ENCODE data around the gene MYEF2.

MYEF2 gene

DNA sequence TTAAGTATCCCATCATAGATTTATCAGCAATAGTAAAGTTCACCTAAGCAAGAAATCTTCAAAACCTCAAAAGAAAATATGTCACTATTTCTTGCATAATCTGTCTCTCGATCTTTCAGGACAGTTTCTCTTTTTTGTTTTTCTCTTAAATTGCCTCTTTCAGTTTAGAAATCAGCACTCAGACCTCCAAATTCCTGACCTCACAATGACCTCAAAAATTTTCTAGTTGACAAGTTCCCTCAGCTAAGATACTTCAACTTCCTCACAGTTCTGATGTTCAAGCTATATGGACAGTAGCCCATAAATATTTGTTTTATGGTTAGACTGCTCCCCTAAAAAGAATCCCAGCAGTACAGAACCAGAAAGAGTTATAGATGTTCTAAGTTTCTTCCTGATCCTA, 33.2 kb downstream of the MYEF2 start:
- DNase-seq = no peak

DNA sequence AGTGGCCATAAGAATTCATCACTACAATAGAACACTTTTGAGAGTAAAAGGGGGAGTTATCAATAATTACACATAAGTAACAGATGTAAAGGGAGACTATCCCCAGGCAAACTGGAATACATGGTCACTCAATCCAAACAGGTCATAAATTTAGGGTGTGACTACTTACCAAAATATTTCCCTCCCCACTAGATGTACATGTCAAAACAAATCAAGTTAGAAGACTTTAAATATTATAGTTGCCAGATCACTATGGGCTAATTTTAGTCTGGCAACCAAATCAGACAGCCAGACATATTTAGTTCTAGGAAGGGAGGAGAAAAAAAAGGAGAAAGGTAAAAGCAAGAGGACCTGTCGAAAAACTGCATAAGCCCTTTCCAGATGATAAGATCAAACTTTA, 34.2 kb downstream of the MYEF2 start:
- DNase-seq = no peak

DNA sequence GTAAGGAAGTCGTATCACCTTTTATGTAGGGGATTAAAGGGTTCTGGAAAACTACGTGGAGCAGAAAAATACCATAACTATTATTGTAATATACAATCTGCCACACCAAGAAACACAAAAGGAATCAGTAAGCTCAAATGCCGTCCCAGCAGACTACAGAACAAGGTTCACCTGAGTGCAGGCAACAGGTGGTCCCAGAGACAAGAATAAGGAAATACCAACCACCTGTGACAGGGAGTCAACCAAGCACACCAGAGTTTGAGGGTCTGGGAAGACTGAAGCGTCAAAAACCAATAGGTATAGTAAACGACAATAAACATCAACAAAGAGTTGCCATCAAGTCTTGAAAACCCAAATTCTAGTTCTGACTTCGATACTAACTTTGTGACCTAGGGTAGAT, 45.2 kb downstream of the MYEF2 start:
- DNase-seq = no peak

DNA sequence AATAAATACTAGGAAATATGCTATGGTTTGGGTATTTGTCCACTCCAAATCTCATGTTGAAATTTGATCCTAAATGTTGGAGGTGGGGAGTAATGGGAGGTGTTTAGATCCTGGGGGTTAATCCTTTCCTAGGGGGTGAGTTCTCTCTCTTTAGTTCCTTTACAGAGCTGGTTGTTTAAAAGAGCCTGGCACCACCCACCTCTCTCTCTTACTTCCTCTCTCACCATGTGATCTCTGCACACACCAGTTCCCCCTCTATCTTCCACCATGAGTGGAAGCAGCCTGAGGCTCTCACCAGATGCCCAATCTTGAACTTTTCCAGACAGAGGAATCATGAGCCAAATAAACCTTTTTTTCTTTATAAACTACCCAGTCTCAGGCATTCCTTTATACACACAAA, 46.8 kb downstream of the MYEF2 start:
- no peak for DNase-seq

DNA sequence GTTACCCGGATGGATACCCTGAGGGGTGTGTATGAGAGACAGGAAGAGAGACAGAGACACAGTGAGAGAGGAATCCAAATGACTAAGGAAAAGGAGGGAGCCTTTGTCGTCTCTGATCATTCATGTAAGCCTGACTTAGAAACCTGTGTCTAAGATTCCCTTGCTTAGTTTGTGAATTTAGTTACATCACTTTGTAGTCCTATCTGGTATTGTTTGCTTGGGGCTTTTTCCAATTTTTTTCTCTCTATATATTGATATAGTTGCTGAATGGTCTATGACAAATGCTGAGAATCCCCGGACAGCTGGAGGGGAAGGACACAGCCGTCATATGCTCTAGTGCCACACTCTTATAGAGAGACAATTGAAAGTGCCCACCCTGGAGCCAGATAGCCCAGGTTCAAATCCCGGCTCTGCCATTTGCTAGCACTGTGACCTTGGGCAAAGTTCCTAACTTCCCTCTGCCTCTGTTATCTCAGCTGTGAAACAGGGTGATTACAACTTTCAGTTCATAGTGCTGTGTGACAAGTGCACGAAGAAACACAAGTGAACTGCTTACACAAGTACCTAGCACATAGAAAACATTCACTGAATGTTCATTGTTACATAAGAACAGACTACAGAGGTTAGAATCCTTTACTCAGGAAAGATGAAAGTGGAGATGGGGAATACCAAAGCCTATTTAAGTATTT, 51.3 kb downstream of the MYEF2 start:
- DNase-seq = no peak

DNA sequence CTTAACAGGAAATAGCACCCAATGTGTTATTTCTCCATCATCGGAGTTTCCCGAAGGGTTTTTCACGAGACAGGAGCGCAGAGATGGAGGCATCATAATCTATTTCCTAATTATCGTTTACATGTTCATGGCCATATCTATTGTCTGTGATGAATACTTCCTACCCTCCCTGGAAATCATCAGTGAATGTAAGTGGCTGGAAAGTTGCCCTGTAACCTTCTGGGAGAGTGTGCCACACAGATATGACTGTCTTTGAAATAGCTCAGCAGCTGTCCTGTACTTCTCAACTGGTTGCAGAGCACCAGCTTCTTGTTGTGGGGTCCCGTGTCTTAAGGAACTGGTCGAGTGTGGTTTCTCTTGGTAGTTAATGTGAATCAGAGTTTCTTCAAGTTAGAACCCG, 56.2 kb downstream of the MYEF2 start:
- DNase-seq = no peak

DNA sequence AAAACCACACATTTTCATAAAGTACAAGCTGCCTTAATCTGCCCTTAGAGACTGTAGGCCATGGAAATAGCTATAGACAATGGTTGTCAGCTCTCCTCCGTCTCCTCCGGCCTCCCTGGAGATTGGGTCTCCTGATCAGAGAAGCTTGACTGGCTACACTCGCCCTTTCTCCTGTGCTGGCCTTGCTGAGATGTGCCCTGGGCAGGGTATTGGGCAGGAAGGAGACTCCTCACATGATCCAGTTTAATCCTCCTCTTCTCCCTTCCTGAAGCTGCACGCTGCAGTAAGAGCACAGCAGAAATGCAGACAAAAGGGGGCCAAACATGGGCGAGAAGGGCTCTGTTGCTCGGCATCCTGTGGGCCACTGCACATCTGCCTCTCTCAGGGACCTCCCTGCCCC, 57.4 kb downstream of the MYEF2 start, which contains the start of gene SLC24A5:
SLC24A5 (plus strand) TSS at position 246 of the 400 bp plus-strand sequence; CDS start at position 301, 55 bp downstream.
- DNase-seq = no peak

DNA sequence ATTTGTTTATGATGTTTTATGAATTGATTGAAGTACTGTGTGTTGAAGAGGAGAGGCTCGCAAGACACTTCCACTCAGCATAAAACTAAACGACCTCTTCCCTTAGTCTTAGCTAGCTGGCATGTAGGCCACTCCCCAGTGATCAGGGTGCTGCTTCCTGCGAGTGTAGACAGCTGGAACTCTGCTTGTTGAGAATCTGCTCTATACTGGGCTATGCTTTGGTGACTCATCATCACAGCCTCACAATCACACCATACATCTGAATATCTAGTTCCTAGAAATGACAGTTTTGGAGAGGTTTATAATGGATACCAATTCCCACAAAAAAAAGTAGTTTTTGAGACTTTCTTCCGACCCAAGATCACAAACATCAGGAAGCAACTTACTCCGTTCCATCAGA, 58.8 kb downstream of the MYEF2 start:
- DNase-seq = no peak

DNA sequence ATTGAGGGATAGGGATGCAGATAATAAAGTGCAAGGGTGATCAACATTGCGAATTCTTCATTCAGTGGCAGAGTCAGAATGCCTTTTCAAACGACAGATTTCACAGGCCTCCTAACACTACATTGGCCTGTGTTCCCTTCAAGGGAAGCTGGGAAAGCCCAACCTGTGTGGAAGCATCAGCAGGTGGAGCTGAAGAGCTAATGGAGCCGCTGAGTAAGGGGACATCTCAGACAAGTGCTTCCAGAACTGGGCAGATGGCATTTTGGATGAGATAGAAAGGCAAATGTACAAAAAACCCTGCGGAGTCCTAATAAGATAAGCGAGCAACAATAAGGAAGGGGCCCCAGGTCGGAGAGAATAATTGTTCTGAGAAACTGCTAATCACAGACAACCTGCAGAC, 65.9 kb downstream of the MYEF2 start:
- no peak for DNase-seq

DNA sequence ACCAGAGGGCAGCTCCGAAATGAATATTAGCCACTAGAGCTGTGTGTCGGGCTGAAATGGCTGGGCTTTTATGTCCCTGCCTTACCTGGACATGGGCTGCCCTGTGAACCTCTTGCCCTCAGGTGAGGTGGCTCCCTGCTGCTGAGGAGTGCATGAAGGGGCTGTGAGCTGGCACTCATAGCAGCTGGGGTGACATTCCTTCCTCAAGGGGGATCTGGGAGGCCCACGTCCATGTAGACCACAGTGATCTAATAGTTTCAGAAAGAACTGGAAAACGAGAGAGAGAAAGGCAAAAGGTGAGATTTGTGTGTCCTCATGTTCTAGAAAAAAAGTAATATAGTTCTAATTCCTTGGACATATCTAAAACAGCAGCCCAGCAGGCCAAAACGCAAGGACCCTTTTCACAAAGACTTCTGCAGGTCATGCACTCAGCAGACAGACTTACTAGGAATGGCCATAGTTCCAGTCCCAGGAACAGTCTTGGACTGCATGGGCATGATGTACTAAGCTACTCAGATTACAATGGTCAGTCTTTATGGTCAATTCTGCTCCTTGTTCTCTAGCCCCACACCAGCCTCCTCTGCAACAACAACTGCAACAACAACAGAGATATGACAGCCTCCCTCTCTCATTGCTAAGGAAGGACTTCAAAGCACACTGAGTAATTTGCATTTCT, 68.1 kb downstream of the MYEF2 start:
- no peak for DNase-seq

DNA sequence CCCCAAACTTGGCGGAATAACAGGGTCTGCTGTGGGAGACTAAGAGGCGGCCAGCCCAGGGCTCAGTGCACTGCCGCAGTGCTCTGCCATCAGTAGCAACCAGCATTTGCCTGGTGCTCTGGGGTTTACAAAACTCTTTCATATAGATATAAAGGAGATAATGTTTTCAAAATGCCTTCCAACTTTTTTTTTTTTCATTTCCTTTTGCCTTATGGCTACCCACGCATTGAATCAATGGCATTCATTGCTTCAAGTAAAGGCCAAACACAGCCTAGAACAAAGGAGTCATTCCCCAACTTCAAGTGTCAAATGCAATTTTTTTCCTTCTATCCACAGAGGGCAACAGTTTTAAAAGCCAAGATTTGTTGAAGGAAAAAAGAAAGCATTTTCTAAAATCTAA, 68.9 kb downstream of the MYEF2 start:
- no peak for DNase-seq

DNA sequence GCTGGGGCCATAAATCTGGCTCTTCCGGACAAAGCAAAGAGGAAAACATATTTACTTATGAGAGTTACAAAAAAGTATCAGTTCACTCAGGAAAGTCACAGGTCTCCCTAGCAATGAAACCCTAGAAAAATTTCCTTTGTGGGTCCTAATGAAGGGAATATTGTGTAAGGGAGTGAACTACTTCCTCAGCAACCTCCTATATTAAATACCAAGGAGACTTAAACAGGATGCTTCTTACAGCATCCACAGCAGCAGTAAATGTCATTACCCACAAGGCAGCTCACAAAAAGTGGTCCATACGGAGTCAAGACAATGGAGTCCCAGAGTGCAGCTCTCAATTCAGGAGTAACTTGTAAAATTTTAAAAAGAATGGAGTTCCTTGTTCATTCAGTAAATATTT, 72.2 kb downstream of the MYEF2 start:
- DNase-seq = no peak

DNA sequence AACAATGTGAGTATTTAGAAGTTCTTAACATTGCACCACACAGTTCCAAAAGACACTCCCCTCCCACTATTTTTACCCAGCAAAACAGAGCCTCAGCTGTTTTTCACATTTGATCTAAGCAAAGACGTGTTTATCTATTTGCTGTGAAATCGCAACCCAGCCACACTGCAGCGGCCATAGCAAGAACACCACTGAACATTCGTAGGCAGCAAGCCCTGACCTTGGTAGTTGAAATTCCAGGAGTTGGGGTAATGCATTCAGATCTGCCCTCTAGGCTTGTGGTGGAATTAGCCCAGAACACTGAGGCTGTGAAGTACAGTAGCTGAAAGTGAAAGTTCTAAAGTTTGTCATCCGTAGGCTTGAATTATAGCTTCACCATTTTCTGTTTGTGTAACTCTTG, 74.4 kb downstream of the MYEF2 start:
- no peak for DNase-seq

DNA sequence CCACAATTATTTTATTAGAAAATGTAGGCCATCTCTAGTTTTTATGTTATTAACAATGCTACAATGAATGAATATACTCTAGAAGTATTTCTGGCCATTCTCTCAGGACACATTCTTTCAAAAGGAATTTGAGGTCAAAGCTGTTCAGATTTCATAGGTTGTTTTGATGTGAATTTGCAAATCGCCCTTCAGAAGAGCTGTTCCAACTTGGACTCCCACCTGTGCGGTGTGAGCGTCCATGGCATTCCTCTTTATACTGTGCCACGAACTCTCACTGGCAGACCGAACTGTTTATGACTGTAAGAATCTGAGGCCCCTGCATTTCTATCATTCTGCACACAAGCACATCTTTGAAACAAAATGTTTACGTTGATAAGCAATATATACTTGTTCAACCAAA, 75.9 kb downstream of the MYEF2 start:
- DNase-seq = no peak

DNA sequence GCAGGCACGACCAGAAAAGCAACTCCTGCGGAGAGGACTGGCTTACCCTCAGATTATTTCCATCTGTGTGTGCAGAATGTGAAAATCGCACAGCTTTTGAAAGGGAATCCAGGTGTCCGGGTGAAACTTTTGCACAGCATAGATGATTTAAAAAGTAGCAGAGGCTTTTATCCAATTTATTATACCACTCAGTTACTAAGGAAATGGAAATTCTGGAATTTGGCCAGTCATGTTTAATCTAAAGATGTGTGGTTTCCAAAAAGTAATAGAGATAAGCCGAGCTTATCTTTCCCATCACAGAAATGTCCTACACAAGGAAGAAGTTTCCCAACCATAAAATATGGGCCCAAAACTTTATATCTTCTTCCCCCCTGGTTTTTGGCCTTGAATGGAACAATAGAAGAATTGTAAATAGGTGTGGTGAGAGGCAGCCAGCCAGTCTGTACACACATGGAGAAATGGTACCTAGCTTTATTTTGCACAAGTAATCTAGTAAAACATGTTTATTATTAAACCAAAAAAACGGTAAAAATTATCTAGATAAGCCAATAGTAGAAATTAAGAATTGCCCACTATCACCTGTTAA, 76.6 kb downstream of the MYEF2 start:
- DNase-seq = no peak

DNA sequence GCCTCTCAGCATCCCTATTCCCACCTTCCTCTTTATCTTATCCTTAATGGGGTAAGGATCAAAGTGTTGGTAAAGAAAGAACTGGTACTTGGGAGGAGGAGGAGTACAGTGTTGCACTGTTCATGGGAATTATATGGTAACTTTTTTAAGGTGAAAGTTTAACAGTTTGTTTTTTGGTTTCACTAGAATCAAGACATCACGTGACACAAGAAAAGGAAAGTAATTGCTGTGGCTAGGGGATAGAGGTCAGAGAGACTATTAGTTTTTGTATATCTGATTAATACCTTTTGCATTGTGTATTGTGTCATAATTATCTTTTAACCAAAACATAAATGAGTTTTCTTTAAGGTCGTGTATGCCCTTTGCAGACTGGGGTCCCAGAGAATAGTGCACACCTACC, 80.8 kb downstream of the MYEF2 start:
- DNase-seq = no peak

DNA sequence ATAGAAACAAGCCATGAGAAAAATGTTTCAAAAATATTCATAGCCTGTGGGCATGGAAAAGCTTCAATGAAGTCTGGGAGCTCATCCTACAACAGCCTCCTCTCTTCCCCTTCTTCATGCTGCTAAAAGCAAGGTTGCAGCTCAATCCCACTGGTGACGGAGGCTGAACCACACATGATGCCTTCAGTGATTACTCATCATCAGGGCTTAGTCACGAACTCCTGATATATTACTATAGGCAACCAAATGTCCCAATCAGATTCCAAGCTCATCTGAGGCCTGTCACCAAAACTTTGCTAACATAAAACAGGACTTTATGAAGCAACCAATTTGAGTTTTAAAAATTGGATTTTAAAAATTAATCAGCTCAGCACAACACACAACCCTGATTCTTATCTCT, 81.3 kb downstream of the MYEF2 start:
- no peak for DNase-seq

DNA sequence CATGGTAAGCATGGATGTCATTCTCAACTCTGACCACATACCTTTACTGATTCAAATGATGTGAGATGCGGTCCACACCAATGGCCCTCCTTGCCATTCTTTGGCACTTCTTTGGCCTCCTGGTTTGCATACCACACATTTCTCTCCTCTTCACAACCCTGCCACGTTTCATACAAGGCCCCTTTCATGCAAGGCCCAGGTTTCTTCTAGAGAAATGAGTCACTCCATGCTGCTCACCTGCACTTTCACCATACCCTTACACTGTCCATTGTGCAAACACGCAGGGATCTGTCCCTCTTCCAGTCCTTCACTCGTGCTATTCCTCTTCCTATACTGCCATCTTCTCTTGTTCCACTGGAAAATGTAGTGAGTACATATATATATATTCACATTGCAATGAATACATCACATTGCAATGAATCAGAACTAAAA, 81.7 kb downstream of the MYEF2 start:
- DNase-seq = no peak

DNA sequence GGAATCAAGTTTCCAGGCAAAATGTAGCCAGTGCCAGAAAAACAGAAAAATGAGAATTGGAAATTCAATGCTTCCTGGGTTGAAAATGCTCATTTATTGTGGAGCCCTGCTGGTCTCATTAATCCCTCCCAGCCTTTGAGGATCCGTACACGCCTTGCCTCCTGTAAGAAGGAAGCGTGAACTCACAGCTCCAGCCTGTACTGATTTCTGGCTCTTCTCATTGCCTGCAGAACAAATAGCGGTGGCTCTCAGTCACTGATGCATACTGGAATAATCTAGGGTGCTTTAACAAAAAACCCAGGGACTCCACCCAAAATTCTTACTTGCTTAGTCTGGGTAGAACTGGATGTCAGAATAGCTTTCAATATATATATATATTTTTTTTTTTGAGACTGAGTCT, 86.6 kb downstream of the MYEF2 start:
- no peak for DNase-seq

DNA sequence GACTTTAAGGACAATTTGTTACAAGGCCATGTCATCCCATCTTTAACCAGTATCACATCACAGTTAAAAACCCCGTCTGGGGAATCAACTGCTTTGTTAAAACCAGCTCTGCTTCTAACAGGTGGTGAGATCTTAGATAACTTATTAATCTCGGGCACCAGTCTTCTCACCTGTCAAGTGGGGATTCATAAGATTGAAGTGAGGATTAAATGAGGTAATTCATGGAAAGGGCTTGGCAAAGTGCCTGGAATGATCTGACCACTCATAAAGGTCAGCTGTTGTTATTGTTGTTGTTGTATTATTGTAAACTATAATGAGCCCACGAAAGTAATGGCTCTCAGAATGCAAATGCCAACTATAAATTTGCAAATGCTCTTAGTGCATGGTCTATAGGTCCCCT, 87.4 kb downstream of the MYEF2 start:
- DNase-seq = no peak

DNA sequence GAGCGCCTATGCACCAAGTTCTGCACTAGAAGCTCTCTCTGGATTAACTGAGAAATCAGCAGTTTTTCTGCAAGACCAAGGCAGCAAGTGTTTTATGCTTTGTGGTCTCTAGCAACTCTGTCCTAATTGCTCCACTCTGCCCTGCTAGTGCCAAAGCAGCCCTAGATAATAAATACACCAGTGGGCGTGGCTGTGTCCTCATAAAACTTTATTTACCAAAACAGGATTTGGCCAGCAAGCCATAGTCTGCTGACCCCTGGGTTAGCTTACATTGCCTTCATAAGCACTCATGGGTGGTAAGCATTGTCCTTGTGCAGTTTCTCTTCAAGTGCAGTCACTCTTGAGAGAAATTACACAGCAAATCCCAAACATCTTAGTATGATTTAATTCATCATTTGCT, 88.0 kb downstream of the MYEF2 start:
- no peak for DNase-seq

DNA sequence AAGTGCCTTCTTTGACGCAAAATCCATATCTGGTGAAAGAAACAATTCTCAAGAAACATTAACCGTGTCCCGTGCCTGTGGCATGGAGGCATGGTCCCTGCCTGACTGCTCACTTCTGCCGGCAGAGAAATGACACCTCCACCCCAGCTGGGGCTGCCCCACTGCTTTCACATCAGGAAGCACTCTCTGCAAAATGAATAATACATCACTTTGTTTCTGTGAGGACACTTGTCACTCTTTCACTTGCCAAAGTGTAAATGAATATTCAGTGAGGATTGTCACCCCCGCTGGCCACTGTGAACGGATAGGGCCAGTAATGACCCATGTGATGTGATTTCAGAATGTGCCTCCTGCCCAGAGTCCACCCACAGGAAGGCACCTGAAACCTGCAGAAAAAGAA, 88.4 kb downstream of the MYEF2 start:
- DNase-seq = no peak

DNA sequence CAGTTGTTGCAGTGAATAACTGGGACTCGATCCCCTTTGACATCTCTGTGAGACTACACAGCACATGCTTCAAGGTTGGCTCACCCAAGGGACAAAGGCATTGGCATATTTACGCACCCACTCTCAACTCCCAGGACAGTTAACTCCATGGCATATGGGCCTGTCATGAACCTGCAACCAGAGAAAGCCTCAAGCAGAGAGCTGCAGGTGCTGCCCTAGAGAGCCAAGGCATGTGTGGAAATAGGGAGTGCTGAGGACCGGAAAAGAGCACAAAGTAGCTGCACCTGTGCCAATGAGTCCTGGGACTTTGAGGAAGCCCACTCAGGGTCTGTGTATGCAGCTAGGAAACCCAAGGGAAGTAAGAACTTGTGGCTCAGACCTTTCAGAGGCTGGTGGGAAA, 90.3 kb downstream of the MYEF2 start:
- no peak for DNase-seq

DNA sequence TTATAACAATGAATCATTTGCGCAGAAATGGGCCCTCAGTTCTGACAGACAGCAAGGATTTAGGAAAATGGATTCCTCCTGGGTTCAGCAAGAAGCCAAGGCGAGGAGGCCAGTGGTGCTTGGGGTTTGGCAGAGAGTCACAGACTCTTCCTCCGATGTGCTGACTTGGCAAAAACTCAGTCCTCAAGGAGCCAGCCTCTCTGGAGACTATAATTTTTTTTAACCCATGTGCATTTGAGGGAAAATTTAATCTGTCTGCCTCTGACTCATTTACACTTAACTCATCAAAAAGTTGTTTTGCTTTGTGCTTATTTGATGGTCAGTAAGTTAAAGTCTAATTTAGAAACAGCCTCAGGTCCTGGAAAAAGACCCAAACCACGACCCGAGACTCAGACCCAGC, 91.5 kb downstream of the MYEF2 start:
- DNase-seq = no peak

DNA sequence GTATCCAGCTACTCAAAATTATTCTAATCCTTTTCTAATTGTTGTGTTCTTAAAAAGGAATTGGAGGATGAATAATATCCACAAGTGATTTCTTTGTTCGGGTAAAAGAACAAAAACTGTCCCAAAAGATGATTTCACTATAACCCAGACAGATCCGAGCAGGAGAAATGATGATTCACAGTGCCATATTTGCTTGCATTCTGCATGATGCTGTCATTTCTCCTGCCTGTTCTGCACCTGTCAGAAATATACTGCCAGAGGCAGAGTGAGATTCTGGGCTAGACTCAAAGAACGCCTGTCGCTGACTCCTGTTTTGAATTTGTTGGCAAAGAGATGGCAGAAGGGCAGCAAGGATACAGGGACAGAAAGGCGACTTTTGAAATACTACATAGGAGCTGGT, 92.0 kb downstream of the MYEF2 start:
- DNase-seq = no peak
